HG02973 (cell line): Measurements from ENCODE around the gene CCDC78.

Experiments
- ATAC-seq: cut with Tn5 transposase; IDR thresholded peaks from one replicate; pipeline ENCODE4 v1.9.1; 2021; ENCODE audit warnings: moderate library complexity; ENCODE audit not compliant: unreplicated experiment

CCDC78 gene

DNA sequence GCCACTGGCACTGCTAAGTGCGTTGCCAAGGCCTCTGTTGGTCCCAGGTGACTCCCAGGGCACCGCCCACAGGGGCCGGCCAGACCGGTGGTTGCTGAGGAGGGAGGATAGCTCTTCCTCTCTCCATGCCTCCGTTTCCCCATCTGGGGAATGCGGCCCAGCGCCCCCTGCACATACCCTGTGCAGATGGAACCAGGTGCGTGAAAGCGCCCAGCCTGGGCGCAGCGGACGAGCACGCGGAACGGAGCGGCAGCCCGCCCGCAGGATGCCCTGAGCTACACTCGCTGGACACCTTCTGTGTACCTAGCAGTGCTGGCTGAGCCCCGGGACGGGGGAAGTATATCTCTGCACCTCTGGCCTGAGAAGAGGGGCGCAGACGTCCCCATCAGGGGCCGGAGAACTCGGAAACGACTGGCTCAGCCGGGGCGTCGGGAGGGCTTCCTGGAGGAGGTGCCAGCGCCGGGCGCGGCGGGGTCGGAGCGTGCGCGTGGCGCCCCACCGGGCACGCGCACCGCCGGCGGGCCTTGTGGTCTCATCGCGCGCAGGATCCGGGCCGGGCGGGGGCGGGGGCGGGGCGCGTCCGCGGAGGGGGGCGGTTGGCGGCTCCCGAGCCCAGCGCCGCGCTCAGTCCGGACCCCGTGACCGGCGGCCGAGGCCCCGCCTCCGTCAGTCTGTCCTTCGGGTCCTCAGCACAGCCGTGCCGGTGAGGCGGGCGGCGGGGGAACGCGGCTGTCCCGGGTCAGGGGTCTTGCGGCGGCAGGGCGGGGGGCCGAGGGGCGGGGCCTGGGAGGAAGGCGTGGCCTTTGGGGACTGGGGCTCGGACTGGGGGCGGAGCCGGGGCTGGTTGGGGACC lies at the start of gene CCDC78, which contains the start of gene HAGHL:
Gene CCDC78, minus strand, starts transcription at position 6 of the 853 bp plus-strand sequence. CDS start 76 bp downstream, outside the sequence.
Gene HAGHL, plus strand, starts transcription at position 669 of the 853 bp plus-strand sequence. CDS start 404 bp downstream, outside the sequence.
- ATAC-seq: no peak

DNA sequence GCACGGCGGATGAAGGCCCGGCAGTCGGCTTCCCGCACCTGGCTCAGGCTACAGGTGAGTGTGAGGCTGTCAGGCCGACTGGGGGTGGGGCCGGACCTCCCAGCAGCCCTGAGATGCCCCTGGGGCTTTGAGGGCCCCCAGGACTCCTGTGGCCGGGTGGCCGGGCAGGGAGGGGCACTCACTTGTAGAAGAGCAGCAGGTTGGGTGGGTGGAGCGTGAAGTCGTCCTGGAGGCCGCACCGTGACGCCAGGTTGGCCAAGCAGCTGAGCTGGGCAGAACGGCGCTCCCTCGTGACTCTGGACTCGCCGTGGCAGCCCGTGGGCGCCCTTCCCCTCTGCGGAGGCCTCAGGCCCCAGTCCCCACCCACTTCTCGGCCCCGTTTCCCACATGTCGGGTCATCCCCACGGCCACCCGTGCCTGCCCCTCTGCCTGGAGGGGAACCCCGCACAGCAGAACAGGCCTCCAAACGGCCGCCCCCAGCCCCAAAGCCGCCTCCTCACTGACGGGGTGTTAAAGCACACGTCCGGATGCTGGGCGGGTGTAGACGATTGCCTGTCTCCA lies 49.1 kb upstream of the CCDC78 start:
- no peak for ATAC-seq

DNA sequence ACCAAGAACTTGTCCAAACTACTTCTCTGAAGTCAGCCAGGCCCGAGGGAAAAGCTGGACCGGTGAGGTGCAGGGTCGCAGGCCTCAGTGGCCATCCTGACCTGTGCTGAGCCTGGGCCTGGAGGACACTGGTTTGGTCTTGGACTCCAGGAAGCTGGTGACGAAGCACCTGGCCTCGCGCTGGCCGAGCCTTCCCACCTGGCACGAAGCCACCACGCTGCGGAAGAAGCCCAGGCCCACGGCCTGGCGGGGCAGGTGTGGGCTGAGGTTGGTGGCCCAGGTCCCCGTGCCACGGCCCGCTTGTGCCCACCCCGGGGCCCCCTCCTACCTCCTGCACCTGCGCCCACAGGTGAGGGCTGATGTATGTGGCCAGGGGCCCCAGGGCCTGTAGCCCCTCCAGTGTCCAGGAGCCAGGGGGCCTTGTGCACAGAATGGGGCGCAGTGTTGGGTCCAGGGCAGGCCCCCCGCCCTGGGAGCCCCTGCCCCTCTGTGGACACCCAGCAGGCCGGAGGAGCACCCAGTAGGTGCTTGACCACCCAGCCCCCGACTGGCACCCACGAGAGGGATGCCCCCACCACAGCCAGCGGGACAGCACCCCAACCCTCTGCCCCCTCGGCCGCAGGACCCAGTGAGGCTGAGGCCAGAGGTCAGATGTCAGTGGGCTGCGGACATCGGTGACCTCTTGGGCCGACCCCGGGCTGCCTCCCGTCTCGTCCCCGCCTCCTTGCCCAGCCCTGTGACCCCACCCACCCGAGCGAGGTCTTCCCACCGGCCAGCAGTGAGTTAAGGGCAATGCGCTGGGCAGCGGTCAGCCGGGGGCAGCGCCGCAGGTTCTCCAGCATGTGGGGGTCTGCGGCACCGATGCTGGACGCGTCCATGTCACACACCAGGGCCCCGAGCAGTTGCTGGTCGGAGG lies 48.1 kb upstream of the CCDC78 start:
- no peak for ATAC-seq

DNA sequence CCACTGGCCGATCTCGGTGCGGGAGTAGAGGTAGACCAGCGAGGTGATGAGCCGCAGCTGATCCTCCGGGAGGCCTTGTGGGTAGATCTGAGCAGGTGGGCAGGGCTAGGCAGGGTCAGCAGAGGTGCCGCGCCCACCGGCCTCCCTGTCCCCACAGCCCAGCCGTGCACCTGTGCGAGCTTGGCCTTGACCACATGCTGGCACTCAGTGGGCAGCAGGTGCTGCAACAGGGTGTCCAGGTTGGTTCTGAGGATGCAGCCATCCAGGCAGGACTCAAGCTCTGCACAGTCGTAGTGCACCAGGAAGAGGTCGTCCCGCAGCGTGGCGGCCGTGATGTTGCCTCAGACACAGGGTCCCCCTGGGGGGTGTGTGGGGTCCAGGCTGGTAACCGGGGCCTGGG lies 46.7 kb upstream of the CCDC78 start:
- no peak for ATAC-seq

DNA sequence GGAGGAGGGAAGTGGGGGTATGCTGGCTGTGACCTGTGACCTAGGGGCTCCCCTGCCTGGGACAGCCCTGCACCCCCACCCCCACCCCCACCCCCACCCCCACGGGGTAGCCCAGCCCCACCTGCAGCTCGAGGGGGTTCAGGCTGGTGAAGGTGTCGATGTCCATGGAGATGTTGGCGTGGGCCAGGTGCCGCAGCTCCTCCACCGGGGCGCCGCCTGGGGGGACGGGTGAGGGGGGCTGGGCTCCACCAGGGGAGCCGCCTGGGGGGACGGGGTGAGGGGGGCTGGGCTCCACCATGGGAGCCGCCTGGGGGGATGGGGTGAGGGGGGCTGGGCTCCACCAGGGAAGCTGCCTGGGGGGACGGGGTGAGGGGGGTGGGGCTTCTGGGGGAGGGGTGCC lies 44.2 kb upstream of the CCDC78 start:
- no peak for ATAC-seq

DNA sequence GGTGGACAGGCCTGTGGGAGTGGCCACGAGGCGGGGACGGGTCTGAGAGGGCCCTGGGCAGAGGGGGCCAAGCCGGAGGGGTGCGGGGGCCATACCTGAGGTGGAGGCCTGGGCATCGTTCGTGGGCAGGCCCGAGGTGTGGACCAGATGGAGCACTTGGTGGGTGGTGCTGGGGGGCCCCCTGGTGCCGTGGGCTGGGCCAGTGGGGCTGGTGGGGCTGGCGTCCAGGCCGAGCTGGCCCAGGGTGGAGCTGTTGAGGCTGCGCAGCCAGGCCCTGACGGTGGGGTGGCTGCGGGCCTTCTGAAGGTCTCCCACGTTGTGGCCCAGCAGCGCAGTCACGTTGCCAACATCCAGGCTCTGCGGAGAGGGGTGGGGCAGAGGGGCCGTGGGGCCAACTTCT lies 43.7 kb upstream of the CCDC78 start:
- ATAC-seq: no peak

DNA sequence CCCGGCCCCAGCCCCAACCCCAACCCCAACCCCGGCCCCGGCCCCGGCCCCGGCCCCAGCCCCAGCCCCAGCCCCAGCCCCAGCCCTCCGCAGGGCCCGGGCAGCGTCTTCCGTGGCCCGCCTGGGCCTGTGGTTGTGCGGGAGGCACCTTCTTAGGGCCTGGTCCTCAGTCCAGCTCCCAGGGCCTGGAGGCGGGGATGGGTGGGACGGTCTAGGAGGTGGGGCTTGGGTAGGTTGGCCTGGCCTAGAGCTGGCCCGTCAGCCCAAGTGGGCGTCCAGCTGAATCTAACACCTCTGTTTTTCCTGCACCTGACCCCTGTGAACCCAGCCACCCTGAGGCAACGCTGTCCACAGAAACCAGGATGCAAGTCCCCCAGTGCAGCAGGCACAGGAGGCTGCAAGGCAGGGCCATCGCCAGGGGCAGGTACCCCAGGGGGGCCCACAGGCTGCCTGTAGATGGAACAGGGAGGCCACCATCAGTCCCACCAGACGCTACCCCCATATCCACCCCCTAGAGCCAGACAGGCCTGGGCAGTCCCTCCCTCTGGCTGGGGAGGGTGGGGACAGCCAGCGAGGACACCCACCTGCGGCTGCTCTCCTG lies 43.0 kb upstream of the CCDC78 start:
- ATAC-seq: no peak

DNA sequence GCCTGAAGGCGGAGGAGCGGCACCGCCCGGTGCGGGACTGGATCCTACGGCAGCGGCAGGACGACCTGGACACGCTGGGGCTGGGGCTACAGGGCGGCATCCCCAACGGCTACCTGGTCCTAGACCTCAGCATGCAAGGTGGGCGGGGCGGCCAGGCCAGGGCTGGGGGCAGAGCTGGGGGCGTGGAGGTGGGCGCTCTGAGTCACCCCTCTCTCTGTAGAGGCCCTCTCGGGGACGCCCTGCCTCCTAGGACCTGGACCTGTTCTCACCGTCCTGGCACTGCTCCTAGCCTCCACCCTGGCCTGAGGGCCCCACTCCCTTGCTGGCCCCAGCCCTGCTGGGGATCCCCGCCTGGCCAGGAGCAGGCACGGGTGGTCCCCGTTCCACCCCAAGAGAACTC lies 42.2 kb upstream of the CCDC78 start:
- no peak for ATAC-seq

DNA sequence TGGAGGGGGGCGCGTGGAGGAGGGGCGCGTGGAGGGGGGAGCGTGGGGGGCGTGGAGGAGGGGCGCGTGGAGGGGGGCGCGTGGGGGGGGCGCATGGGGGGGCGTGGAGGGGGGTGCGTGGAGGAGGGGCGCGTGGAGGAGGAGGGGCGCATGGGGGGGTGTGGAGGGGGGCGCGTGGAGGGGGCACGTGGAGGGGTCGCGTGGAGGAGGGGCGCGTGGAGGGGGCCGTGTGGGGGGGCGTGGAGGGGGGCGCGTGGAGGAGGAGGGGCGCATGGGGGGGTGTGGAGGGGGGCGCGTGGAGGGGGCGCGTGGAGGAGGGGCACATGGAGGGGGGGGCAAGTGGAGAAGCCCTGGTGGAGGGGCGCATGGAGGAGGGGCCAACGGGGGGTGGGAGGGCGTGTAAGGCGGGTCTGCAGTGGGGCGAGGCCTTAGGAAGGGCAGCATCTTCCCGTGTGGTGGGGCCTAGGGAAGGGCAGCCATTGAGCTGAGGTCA lies 41.5 kb upstream of the CCDC78 start:
- no peak for ATAC-seq

DNA sequence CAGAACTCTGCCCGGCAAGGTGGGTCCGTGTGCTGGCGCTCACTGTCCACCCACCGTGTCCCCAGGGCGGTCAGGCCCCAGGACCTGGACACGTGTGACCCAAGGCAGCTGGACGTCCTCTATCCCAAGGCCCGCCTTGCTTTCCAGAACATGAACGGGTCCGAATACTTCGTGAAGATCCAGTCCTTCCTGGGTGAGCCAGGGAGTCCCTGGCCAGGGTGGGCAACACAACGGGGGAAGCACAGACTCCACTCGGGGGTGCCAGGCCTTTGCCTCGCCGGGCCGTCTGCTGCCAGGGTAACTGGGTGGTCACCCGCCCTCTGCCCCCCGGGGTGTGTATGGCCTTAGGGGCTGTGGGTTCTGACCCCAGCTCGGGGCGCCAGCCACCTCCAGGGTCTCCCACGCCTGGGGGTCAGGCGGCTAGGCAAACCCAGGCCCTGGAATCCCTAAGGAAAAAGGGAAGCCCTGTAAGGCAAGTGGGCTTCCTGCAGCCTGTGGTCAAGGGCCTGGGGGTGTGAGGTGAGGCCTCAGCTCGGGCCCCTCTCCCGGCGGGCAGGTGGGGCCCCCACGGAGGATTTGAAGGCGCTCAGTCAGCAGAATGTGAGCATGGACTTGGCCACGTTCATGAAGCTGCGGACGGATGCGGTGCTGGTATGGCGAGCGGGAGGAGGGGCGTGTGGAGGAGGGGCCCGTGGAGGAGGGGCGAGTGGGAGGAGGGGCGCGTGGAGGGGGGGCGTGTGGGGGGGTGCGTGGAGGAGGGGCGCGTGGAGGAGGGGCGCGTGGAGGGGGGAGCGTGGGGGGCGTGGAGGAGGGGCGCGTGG lies 40.8 kb upstream of the CCDC78 start:
- no peak for ATAC-seq

DNA sequence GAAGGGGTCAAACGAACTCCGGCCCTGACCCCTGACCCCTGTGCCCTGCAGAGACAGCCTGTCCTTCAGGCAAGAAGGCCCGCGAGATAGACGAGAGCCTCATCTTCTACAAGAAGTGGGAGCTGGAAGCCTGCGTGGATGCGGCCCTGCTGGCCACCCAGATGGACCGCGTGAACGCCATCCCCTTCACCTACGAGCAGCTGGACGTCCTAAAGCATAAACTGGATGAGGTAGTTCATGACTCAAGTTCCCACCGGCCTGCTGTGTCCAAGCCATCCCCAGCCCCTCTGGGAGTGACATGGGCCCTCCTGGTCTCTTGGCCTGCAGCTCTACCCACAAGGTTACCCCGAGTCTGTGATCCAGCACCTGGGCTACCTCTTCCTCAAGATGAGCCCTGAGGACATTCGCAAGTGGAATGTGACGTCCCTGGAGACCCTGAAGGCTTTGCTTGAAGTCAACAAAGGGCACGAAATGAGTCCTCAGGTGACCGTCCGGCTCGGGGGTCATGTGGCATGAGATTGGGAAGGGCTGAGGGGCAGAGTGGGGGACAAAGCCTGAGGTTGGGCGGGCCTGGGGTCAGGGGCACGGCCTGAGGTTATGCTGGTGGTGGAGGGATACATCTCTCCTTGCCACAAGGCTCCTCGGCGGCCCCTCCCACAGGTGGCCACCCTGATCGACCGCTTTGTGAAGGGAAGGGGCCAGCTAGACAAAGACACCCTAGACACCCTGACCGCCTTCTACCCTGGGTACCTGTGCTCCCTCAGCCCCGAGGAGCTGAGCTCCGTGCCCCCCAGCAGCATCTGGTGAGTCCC lies 40.0 kb upstream of the CCDC78 start:
- no peak for ATAC-seq

DNA sequence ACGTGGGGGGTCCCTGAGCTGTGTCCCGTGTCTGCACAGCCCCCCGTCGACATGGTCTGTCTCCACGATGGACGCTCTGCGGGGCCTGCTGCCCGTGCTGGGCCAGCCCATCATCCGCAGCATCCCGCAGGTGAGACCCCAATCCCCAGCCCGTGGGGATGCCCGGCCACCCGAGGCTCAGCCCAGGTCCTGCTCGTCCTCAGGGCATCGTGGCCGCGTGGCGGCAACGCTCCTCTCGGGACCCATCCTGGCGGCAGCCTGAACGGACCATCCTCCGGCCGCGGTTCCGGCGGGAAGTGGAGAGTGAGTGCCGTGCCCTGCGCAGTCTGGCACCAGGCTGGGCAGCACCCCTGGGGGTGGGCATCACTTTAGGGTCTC lies 39.2 kb upstream of the CCDC78 start:
- ATAC-seq: no peak

DNA sequence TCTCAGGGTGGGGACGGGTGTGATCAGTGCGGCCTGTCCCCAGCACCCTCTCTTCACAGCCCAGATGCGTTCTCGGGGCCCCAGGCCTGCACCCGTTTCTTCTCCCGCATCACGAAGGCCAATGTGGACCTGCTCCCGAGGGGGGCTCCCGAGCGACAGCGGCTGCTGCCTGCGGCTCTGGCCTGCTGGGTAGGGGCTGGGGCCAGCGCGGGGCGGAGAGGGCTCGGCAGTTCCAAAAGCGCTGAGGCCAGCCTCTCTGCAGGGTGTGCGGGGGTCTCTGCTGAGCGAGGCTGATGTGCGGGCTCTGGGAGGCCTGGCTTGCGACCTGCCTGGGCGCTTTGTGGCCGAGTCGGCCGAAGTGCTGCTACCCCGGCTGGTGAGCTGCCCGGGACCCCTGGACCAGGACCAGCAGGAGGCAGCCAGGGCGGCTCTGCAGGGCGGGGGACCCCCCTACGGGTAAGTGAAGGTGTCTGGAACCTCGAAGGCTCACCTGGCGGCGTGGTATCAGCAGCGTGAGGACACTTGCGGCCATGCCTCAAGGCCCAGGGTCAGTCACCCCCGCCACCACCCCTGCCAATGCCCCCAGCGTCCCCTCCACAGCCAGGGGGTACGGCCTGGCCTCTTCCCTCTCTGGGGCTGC lies 38.7 kb upstream of the CCDC78 start:
- no peak for ATAC-seq

DNA sequence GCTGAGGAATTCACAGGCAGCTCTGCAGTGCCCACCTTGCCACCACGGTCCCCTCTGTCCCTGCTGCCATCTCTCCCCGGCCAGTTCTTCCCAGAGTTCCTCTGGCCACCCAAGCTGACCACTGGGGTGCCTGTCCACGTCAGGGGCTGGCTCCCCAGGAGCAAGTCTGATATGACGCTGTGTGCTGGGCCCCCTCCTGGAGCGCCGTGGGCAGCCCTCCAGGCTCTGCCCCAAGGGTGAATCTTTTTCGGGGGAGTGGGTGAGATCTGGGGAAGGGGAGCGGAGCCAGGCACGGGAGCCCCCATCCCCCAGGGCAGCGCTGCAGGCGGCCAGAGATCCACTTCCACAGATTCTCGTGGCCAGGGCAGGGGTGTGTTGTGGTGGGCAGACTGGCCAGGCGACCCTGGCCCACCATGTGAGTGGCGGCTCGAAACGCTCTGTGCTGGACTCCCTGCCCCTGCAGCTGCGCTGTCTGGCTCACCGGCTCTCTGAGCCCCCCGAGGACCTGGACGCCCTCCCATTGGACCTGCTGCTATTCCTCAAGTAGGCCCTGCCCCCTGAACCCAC lies 38.0 kb upstream of the CCDC78 start:
- ATAC-seq: no peak

DNA sequence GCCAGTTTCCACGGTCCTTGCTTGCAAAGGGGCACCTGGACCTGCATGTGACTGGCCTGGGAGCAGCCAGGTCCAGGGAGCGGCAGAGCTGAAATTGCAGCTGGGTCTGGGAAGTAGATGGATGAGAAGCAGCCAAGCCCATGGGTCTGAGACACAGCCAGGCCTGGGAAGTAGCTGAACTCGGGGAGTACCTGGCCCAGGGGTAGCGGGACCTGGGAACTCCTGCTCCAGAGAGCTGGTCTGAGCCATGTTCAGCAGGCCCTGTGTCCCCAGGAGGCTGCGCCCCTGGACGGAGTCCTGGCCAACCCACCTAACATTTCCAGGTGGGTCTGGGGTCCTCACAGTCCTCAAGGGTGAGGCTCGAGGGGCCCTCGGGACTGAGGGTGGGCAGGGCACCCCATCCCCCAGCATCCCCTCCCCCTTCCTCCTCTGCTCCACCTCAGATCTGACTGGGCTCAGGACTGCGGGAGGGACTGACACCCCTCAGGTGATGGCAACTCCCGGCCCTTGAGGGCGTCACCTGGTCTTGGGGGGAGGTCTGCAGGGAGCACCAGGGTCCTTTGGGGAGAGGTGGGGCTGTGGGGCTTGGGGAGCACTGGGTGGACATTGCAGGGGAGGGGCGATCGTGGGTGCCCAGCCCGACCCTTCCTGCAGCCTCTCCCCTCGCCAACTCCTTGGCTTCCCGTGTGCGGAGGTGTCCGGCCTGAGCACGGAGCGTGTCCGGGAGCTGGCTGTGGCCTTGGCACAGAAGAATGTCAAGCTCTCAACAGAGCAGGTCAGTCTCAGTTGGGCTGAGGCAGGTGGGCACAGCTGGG lies 37.3 kb upstream of the CCDC78 start:
- no peak for ATAC-seq

DNA sequence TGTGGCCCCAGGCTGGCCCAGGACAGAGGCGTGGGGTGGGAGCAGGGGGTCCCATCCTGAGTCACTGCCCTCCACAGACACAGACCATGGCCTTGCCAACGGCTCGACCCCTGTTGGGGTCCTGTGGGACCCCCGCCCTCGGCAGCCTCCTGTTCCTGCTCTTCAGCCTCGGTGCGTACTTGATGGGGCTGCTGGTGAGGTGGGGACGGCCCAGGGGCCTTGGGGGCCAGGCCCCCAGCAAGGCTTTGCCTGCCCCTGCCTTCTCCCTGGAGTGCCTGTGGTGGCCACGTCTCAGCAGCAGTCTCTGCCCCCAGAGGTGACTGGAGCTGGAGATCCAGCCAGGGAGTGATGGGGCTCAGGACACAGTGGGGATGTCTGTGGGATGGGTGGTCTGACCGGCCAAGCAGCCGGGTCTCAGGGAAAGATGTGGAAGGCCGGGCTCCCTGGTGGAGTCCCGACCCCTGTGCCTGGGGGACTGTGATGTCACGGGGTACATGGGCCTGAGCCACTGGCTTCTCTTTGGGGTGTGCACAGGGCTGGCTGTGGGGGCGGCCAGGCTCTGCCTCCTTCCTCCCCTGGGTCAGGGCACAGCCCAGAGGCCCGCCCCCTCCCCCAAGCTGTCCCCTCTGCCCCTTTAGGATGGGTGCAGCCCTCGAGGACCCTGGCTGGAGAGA lies 36.5 kb upstream of the CCDC78 start:
- ATAC-seq: no peak
